Stimulated activated effector memory CD8-positive, alpha-beta T cell treated with anti-CD3 and anti-CD28 coated beads, Interleukin-12 subunit alpha, Interleukin-12 subunit beta, amount 100 ng/mL, for 72 hours (primary cell): ENCODE measurements around the gene KIAA1755.

Experiments used
- ATAC-seq: fragments of 150-1000 bp; cut with Tn5 transposase; 2 replicates; pipeline ENCODE4 v1.10.0; 2021
- DNase-seq, 2 donors: peaks; one replicate each; pipeline ENCODE4 v3.0.0; 2021 to 2022; ENCODE audit warnings: low spot score in 2 of 2
- H3K27ac Mint-ChIP-seq: one replicate; pipeline ENCODE4 v1.8.0; 2022; ENCODE audit warnings: mild to moderate bottlenecking, mixed read lengths
- H3K36me3 Mint-ChIP-seq: one replicate; pipeline ENCODE4 v1.8.0; 2022; ENCODE audit warnings: mild to moderate bottlenecking, mixed read lengths
- H3K4me1 Mint-ChIP-seq: one replicate; pipeline ENCODE4 v1.8.0; 2022; ENCODE audit warnings: mixed read lengths
- H3K4me3 Mint-ChIP-seq: one replicate; pipeline ENCODE4 v1.8.0; 2022; ENCODE audit warnings: mild to moderate bottlenecking, mixed read lengths
- H3K9me3 Mint-ChIP-seq: one replicate; pipeline ENCODE4 v1.8.0; 2022; ENCODE audit warnings: mixed read lengths

Gene KIAA1755

GRCh38 chr20:38278131-38278530, 17.6 kb upstream of the KIAA1755 start:
- no peaks in the 10 kb centered on the region for H3K4me1 Mint-ChIP-seq
- H3K27ac Mint-ChIP-seq, result no peak overlapping the region
- DNase-seq, result no peak
- H3K4me3 Mint-ChIP-seq, result no peak overlapping the region
- H3K9me3 Mint-ChIP-seq, result no peaks in the 10 kb centered on the region
- H3K36me3 Mint-ChIP-seq, result no peaks in the 10 kb centered on the region
- no peak for ATAC-seq

DNA sequence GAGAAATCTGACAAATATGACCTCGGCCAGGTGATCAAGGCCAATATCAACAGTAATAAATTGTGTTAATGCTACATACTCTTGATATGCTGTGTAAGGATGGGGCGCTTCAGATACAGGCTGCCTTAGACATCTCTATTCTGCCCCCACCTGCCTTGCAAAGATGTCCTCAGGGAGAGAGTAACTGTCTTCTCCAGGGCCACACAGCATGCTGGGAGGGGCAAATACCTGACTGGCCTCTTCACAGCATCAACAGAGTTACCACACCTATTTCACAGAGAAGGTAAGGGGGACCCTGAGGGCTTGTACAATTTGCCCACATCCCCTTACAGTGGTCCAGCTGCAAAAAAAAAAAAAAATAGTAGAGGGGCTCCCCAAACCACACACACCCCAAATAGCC, 17.2 kb upstream of the KIAA1755 start:
- no peaks in the 10 kb centered on the region for H3K36me3 Mint-ChIP-seq
- no peaks in the 10 kb centered on the region for H3K4me1 Mint-ChIP-seq
- no peak for ATAC-seq
- no peak overlapping the region for H3K4me3 Mint-ChIP-seq
- no peaks in the 10 kb centered on the region for H3K9me3 Mint-ChIP-seq
- no peak for DNase-seq
- no peak overlapping the region for H3K27ac Mint-ChIP-seq

DNA sequence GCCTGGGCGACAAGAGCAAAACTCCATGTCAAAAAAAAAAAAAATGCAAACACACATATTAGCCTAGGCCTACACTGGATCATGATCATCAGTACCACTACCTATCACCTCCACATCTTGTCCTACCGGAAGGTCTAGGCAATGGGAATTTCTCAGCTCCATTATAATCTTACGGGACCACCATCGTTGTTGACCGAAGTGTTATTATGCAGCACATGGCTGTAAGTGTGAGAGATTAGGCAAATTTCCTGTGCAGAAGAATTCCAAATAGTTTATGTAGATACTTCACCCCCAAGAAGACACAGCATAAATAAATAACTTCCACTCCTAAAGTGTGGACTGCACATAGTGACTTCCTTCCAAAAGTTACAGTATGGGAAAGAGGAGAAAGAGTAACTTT, 16.8 kb upstream of the KIAA1755 start:
- no peaks in the 10 kb centered on the region for H3K9me3 Mint-ChIP-seq
- H3K27ac Mint-ChIP-seq, result no peak overlapping the region
- DNase-seq, result no peak
- no peaks in the 10 kb centered on the region for H3K36me3 Mint-ChIP-seq
- H3K4me3 Mint-ChIP-seq, result no peak overlapping the region
- no peaks in the 10 kb centered on the region for H3K4me1 Mint-ChIP-seq
- ATAC-seq, result no peak

DNA sequence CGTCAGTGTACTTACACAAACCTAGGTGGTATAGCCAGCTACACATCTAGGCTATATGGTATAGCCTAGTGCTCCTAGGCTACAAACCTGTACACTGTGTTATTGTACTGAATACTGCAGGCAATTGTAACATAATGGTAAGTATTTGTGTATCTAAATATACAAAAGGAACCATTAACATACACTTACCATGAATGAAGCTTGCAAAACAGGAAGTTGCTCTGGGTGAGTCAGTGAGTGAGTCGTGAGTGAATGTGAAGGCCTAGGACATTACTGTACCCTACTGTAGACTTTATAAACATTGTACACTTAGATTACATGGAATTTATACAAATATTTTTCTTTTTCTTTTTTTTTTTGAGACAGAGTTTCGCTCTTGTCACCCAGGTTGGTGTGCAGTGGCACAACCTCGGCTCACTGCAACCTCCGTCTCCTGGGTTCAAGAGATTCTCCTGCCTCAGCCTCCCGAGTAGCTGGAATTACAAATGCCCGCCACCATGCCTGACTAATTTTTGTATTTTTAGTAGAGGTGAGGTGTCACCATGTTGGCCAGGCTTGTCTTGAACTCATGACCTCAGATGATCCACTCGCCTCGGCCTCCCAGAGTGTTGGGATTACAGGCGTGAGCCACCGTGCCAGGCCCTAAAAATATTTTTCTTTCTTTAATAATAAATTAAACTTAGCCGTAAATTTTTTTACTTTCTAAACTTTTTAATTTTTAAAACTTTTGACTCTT, 15.4 kb upstream of the KIAA1755 start:
- no peaks in the 10 kb centered on the region for H3K9me3 Mint-ChIP-seq
- no peaks in the 10 kb centered on the region for H3K36me3 Mint-ChIP-seq
- H3K27ac Mint-ChIP-seq, result no peak overlapping the region
- ATAC-seq, result no peak
- no peak overlapping the region for H3K4me3 Mint-ChIP-seq
- no peak for DNase-seq
- no peaks in the 10 kb centered on the region for H3K4me1 Mint-ChIP-seq

DNA sequence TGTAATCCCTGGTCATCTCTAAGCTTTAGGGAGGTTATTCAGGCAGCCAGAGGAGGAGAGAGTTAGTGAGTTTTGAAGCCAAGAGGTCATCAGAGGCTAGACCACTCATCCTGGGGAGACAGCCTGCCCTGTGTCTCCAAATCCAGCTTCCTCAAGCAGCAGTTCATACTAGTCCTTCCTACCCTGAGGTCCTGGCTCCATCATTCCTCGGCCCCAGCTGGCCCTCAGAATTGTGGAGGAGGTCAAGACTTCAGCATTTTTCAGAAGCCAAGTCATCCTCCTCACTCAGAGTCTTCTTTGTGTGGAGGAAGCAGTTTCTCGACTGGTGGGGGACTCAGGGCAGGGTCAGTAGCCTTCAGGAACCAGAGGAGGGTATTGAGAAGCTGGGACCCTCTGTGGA, 12.4 kb upstream of the KIAA1755 start:
- Mint-ChIP-seq H3K4me1 (no peaks in the 10 kb centered on the region), H3K36me3 (no peaks in the 10 kb centered on the region), H3K4me3 (no peak overlapping the region), H3K9me3 (no peaks in the 10 kb centered on the region), H3K27ac (no peak overlapping the region)
- no peak for ATAC-seq
- no peak for DNase-seq

DNA sequence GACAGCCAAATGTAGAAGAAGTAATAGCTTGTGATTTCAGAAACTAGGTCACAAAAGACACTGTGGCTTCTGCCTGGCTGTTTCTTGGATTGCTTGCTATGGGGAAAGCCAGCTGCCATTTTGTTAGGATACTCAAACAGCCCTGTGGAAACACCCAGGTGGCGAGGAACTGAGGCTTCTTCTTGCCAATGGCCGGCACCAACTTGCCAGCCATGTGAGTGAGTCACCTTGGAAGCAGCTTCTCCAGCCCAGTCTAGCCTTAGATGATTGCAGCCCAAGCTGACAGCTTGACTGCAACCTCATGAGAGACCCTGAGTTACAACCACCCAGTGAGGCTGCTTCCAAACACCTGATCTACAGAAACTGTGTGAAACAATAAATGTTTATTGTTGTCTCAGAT, 11.9 kb upstream of the KIAA1755 start:
- ATAC-seq (no peak), DNase-seq (no peak)
- no peak overlapping the region for H3K4me3 Mint-ChIP-seq
- H3K9me3 Mint-ChIP-seq, result no peaks in the 10 kb centered on the region
- H3K36me3 Mint-ChIP-seq, result no peaks in the 10 kb centered on the region
- H3K27ac Mint-ChIP-seq, result no peak overlapping the region
- no peaks in the 10 kb centered on the region for H3K4me1 Mint-ChIP-seq

- DNase-seq, result no peak
- no peaks in the 10 kb centered on the region for H3K4me1 Mint-ChIP-seq
- H3K27ac Mint-ChIP-seq, result no peak overlapping the region
- no peaks in the 10 kb centered on the region for H3K9me3 Mint-ChIP-seq
- H3K36me3 Mint-ChIP-seq, result no peaks in the 10 kb centered on the region
- no peak for ATAC-seq
- no peak overlapping the region for H3K4me3 Mint-ChIP-seq
Observed at GRCh38 chr20:38271608-38272120, 11.1 kb upstream of the KIAA1755 start.

GRCh38 chr20:38270869-38271605, 10.5 kb upstream of the KIAA1755 start:
- Mint-ChIP-seq H3K36me3 (no peaks in the 10 kb centered on the region), H3K9me3 (no peaks in the 10 kb centered on the region), H3K4me1 (no peaks in the 10 kb centered on the region), H3K27ac (no peak overlapping the region), H3K4me3 (no peak overlapping the region)
- no peak for DNase-seq
- ATAC-seq, result no peak

DNA sequence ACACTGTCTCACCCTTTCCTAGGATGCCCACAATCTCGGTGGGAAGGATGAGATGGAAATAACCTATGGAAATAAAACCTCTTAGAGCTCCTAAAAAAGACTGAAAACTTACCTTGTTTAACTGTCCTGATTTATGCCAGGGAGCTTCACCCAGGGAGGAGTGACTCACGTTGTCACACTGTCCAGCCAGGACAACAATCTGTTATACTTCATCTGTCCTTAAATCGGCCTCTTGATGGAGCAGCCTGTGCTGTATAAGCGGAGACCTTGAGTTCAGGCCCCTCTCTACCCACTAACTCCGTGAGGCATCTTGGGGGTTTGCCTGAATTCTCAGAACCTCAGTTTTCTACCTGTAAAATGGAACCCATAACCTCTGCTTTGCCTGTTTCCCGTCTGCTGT, 9.2 kb upstream of the KIAA1755 start:
- Mint-ChIP-seq H3K4me1 (no peaks in the 10 kb centered on the region), H3K4me3 (no peak overlapping the region), H3K27ac (no peak overlapping the region)

DNA sequence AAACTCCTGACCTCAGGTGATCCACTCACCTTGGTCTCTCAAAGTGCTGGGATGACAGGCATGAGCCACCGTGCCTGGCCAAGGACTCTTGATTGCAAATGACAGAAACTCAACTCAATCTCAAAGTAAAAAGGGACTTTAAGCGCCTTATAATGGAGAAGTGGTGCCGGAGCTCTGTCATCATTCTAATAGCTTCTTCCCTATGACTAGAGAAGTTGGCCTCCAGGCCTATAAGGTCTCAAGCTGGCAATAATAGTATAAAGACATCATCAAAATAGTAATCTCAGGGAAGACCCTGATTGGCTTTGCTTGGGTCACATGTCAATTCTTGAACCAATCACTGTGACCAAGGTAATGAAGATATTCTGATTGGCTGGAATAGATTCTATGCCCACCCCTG, 8.5 kb upstream of the KIAA1755 start:
- Mint-ChIP-seq H3K27ac (no peak overlapping the region), H3K36me3 (no peaks in the 10 kb centered on the region), H3K4me1 (no peaks in the 10 kb centered on the region), H3K9me3 (no peaks in the 10 kb centered on the region), H3K4me3 (no peak overlapping the region)
- DNase-seq, result no peak
- no peak for ATAC-seq

More for the DNA sequence above, 9.2 kb upstream of the KIAA1755 start:
- H3K36me3 Mint-ChIP-seq, result no peaks in the 10 kb centered on the region
- no peak for DNase-seq
- no peak for ATAC-seq
- H3K9me3 Mint-ChIP-seq, result no peaks in the 10 kb centered on the region

DNA sequence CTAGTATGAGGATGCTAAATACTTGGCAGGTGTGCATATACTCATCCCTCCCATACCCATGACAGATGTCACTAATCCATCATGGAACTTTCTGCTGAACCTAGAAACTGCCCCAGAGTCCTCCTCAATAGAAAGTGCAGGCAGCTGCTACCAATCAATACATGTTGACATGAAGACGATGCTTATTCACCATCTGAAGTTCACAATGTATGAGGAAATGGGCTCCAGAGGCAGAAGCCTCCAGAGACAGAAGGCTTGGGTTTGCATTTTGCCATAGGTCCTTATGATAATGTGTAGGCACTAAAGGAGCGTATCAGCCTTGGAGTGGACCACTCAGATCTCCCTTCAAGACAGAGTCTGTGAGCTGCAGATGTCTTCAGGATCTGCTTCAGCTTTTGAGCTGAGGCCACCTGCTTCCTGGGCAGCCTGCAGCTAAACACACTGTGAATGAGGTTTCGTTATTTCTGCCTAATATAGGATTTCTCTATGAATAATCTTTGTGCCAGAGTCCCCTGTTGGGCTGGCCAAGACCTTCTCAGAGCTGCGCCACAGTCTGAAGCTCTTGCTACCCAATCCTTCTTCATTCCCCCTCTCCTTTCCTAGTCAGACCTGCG, 7.5 kb upstream of the KIAA1755 start:
- no peak for ATAC-seq
- Mint-ChIP-seq H3K36me3 (no peaks in the 10 kb centered on the region), H3K27ac (no peak overlapping the region), H3K4me3 (no peak overlapping the region), H3K4me1 (no peaks in the 10 kb centered on the region), H3K9me3 (no peaks in the 10 kb centered on the region)
- no peak for DNase-seq

DNA sequence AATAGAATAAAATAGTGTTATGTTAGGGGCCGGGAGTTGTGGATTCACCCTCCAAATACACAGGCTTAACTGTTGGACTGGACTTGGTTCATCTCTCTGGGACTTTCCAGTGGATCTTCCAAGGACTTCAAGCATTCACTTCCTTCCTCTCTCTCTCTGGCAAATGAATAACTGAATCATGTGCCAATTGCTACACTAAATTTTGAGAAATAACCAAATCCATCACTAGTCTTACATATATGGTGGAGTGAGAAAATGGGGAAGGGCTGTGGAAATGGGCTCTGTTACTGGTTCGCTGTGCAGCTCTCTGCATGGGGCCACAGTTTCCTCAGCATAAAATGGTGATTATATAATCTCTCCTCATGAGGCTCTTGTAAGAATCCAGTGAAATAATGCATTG, 6.8 kb upstream of the KIAA1755 start:
- H3K36me3 Mint-ChIP-seq, result no peaks in the 10 kb centered on the region
- H3K4me1 Mint-ChIP-seq, result no peaks in the 10 kb centered on the region
- H3K9me3 Mint-ChIP-seq, result no peaks in the 10 kb centered on the region
- H3K27ac Mint-ChIP-seq, result no peak overlapping the region
- ATAC-seq (no peak), DNase-seq (no peak)
- H3K4me3 Mint-ChIP-seq, result no peak overlapping the region

GRCh38 chr20:38266426-38266825, 5.9 kb upstream of the KIAA1755 start:
- Mint-ChIP-seq H3K9me3 (no peaks in the 10 kb centered on the region), H3K36me3 (no peaks in the 10 kb centered on the region), H3K4me3 (no peak overlapping the region), H3K4me1 (no peaks in the 10 kb centered on the region), H3K27ac (no peak overlapping the region)
- DNase-seq (no peak), ATAC-seq (no peak)

- no peaks in the 10 kb centered on the region for H3K9me3 Mint-ChIP-seq
- no peak overlapping the region for H3K4me3 Mint-ChIP-seq
- peaks cover 6% of the 10 kb centered on the region for H3K4me1 Mint-ChIP-seq
- ATAC-seq (no peak), DNase-seq (no peak)
- no peaks in the 10 kb centered on the region for H3K36me3 Mint-ChIP-seq
- no peak overlapping the region for H3K27ac Mint-ChIP-seq
Observed at GRCh38 chr20:38262931-38263330, 2.4 kb upstream of the KIAA1755 start.

DNA sequence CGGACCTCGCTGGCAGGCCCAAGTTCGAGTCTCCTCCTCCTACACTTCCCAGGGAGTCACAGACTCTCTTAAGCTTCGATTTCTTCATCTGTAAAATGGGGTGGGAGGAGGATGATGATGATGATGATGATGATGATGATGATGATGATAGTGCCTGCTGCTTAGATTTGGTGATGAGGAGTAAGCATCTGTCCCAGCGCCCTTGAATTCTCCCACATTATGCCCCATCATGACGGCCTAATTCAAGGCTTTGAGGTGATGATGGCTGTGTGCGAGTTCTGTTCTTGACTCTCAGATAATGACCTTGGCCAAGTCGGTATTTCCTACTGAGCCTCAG, 487 bp upstream of the KIAA1755 start:
- Mint-ChIP-seq H3K9me3 (no peaks in the 10 kb centered on the region), H3K27ac (no peak overlapping the region), H3K36me3 (no peaks in the 10 kb centered on the region), H3K4me1 (peaks cover 6% of the 10 kb centered on the region), H3K4me3 (no peak overlapping the region)
- ATAC-seq (no peak), DNase-seq (no peak)

DNA sequence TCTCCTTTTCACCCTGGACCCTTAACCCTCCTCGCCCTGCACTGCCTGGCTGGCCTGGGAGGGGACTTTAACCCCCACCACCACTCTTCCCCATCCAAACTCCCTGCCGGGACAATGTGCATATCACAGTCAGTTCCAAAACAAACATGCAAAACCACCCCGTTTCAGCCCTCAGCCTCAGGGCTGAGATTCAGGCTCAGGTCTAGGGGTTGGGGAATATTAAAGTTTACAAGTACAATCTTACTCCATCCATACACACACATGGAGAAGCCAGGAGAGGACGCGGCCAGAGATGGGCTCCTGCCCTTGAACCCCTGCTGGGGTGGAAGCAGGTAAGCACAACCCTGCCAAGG, 534 bp downstream of the KIAA1755 start:
- H3K4me1 Mint-ChIP-seq, result peaks cover 6% of the 10 kb centered on the region
- ATAC-seq (no peak), DNase-seq (no peak)
- H3K9me3 Mint-ChIP-seq, result no peaks in the 10 kb centered on the region
- H3K36me3 Mint-ChIP-seq, result no peaks in the 10 kb centered on the region
- H3K27ac Mint-ChIP-seq, result no peak overlapping the region
- H3K4me3 Mint-ChIP-seq, result no peak overlapping the region
